ENCODE data around the gene INAVA.
"Not testable (repeated sequence)": the region's sequence is repeated elsewhere in the genome, so short reads cannot be mapped to it uniquely, and the experiment has no call there.

Gene INAVA

DNA sequence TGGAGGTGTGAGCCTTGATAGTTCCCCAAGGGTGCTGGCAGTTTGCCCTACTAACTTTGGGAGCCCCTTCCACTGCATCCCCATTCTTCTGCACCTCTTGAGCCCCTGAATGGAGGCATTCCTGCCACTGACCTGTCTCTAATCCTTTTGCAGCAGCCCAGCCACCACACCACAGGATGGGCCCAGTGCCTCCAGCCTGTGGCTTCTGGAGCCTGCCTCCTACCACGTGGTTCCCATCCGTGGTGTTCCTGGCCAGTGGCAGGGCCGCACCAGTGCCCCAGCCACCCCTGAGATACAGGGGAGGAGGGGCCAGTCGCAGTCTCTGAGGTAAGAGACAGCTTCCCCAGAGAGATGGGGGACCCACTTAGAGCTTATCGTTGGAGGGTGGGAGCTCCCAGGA is 14.4 kb downstream of the INAVA start:
- no peak for TF ChIP-seq CTCF (conservative IDR thresholded peaks at IDR 0.05; ENCODE audit: low read length)
- Histone ChIP-seq H3K36me3 (ENCODE audit: insufficient read depth, low read length) (no peaks in the 10 kb centered on the region), H3K4me1 (ENCODE audit: insufficient read depth, low read length, poor library complexity, severe bottlenecking) (peaks cover 51% of the 10 kb centered on the region), H3K9me2 (replicated peaks; ENCODE audit: low read depth, low read length) (no peaks in the 10 kb centered on the region), H3K79me2 (ENCODE audit: insufficient read depth, low read length) (no peaks in the 10 kb centered on the region), H3K4me3 (ENCODE audit: low read length, poor library complexity, severe bottlenecking) (no peak overlapping the region), H3K9ac (ENCODE audit: low read depth, low read length, poor library complexity, severe bottlenecking) (no peak overlapping the region), H4K20me1 (ENCODE audit: insufficient read depth, low read length, poor library complexity, severe bottlenecking) (no peaks in the 10 kb centered on the region), H3K9me3 (ENCODE audit: insufficient read depth, low read depth, low read length) (no peaks in the 10 kb centered on the region), H3K4me2 (ENCODE audit: low read depth, low read length, poor library complexity, severe bottlenecking) (no peak overlapping the region), H2AFZ (ENCODE audit: low read length) (no peak overlapping the region), H3K27me3 (ENCODE audit: insufficient read depth, low read length, poor library complexity, severe bottlenecking) (no peaks in the 10 kb centered on the region), H3F3A (ENCODE audit: low read depth) (peaks cover 2% of the 10 kb centered on the region; the same call in 1 of the 2 replicates)

GRCh38 chr1:200909757-200910239 is 15.1 kb downstream of the INAVA start:
- Histone ChIP-seq H3K36me3 (ENCODE audit: insufficient read depth, low read length) (no peaks in the 10 kb centered on the region), H4K20me1 (ENCODE audit: insufficient read depth, low read length, poor library complexity, severe bottlenecking) (no peaks in the 10 kb centered on the region), H3K9me2 (replicated peaks; ENCODE audit: low read depth, low read length) (no peaks in the 10 kb centered on the region), H3K9me3 (ENCODE audit: insufficient read depth, low read depth, low read length) (no peaks in the 10 kb centered on the region), H3K4me2 (ENCODE audit: low read depth, low read length, poor library complexity, severe bottlenecking) (no peak overlapping the region), H3K4me3 (ENCODE audit: low read length, poor library complexity, severe bottlenecking) (no peak overlapping the region), H3K79me2 (ENCODE audit: insufficient read depth, low read length) (no peaks in the 10 kb centered on the region), H3K9ac (ENCODE audit: low read depth, low read length, poor library complexity, severe bottlenecking) (no peak overlapping the region), H3K27me3 (ENCODE audit: insufficient read depth, low read length, poor library complexity, severe bottlenecking) (no peaks in the 10 kb centered on the region), H3K4me1 (ENCODE audit: insufficient read depth, low read length, poor library complexity, severe bottlenecking) (peaks cover 44% of the 10 kb centered on the region), H3F3A (ENCODE audit: low read depth) (peaks cover 2% of the 10 kb centered on the region; the same call in 1 of the 2 replicates), H2AFZ (ENCODE audit: low read length) (no peak overlapping the region)
- no peak for TF ChIP-seq CTCF (conservative IDR thresholded peaks at IDR 0.05; ENCODE audit: low read length)

- Histone ChIP-seq H3K4me3 (ENCODE audit: low read length, poor library complexity, severe bottlenecking) (no peak overlapping the region), H3K4me1 (ENCODE audit: insufficient read depth, low read length, poor library complexity, severe bottlenecking) (peaks cover 31% of the 10 kb centered on the region), H3K4me2 (ENCODE audit: low read depth, low read length, poor library complexity, severe bottlenecking) (no peak overlapping the region), H3K36me3 (ENCODE audit: insufficient read depth, low read length) (no peaks in the 10 kb centered on the region), H3K9me3 (ENCODE audit: insufficient read depth, low read depth, low read length) (no peaks in the 10 kb centered on the region), H3K27me3 (ENCODE audit: insufficient read depth, low read length, poor library complexity, severe bottlenecking) (no peaks in the 10 kb centered on the region), H4K20me1 (ENCODE audit: insufficient read depth, low read length, poor library complexity, severe bottlenecking) (no peaks in the 10 kb centered on the region), H3K79me2 (ENCODE audit: insufficient read depth, low read length) (no peaks in the 10 kb centered on the region), H3F3A (ENCODE audit: low read depth) (no peaks in the 10 kb centered on the region), H3K9ac (ENCODE audit: low read depth, low read length, poor library complexity, severe bottlenecking) (no peak overlapping the region), H2AFZ (ENCODE audit: low read length) (no peak overlapping the region), H3K9me2 (replicated peaks; ENCODE audit: low read depth, low read length) (no peaks in the 10 kb centered on the region)
- TF ChIP-seq EZH2phosphoT487 (IDR thresholded peaks at IDR 0.05; ENCODE audit: borderline replicate concordance) (no peak), CTCF (conservative IDR thresholded peaks at IDR 0.05; ENCODE audit: low read length) (no peak)
Observed at GRCh38 chr1:200911361-200911760, 16.7 kb downstream of the INAVA start.

GRCh38 chr1:200911936-200912335 is 17.2 kb downstream of the INAVA start:
- H2AFZ ChIP-seq (ENCODE audit: low read length); H3K9me2 ChIP-seq (replicated peaks; ENCODE audit: low read depth, low read length); H3K27me3 ChIP-seq (ENCODE audit: insufficient read depth, low read length, poor library complexity, severe bottlenecking); H3K4me2 ChIP-seq (ENCODE audit: low read depth, low read length, poor library complexity, severe bottlenecking); H3K79me2 ChIP-seq (ENCODE audit: insufficient read depth, low read length); H3K9ac ChIP-seq (ENCODE audit: low read depth, low read length, poor library complexity, severe bottlenecking); H3K4me3 ChIP-seq (ENCODE audit: low read length, poor library complexity, severe bottlenecking); H3K36me3 ChIP-seq (ENCODE audit: insufficient read depth, low read length); H3F3A ChIP-seq (ENCODE audit: low read depth); H4K20me1 ChIP-seq (ENCODE audit: insufficient read depth, low read length, poor library complexity, severe bottlenecking); H3K9me3 ChIP-seq (ENCODE audit: insufficient read depth, low read depth, low read length): not testable (repeated sequence)
- peaks cover 25% of the 10 kb centered on the region for H3K4me1 ChIP-seq (ENCODE audit: insufficient read depth, low read length, poor library complexity, severe bottlenecking)
